Measurements from ENCODE around the gene NR1D2.

- TF ChIP-seq EZH2 (IDR thresholded peaks at IDR 0.05; ENCODE audit: low read depth, unreplicated experiment), result no peak
- no peak for TF ChIP-seq POLR2AphosphoS5 (IDR thresholded peaks at IDR 0.05; ENCODE audit: low read depth)
These were observed 7.8 kb upstream of the NR1D2 start for GRCh38 chr3:23937296-23937695.
